HG03457 (cell line): ENCODE results near the gene CLN5.

Source experiments
- ATAC-seq: cut with Tn5 transposase; IDR thresholded peaks from one replicate; pipeline ENCODE4 v1.9.1; 2021; ENCODE audit warnings: moderate number of reproducible peaks; ENCODE audit not compliant: unreplicated experiment

The CLN5 gene

DNA sequence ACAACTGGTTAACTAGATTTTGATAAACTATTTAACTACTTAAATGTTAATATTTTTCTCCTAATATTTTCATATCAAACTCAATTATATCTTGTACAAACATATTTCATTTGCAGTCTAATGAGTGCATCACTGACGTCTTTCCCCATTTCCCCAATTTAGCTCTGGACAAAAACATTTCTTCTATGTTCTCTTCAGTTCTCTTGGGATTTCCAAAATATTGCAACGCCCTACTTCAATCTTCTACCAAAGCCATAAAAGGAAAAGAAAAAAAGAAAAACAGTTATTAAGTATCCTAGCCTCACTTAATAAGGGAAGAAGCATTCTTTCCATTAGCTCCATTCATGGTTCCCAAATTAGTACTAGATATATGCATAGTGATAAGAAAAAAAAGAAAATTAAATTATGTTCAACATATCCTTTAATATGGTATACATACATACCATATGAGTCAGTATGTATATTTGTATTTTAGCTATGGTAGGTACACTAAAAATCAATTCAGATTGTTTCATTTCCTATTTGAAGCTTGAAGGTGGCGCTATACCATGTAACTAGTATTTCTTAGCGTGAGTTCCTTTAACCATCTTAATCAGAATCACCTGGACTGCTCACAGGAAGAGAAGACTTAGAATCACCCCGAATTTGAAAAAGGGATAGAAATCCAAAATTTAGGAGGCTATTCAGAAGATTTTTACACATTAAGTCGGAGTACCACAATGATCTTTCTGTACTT is 25.2 kb downstream of the CLN5 start:
- no peak for ATAC-seq

DNA sequence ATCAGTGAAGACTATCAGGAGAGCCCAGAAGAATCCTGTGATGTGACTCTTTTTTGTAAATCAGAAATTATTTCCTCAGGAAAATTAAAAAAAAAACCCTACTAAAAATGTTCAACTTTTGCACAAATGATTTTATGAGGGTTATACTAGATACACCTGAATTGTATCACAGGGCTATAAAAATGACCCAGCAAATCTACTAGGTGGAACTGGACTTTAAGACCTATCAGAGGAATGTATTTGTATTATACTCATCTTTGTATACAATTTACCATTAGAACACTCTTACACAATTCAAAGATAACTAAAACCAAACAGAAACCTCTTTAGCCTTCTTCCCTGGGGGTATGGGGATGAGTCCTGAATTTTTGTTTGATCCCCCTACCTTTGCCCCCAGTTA is 27.9 kb downstream of the CLN5 start:
- no peak for ATAC-seq

- no peak for ATAC-seq
Observed at GRCh38 chr13:77022341-77022740, 30.5 kb downstream of the CLN5 start.

DNA sequence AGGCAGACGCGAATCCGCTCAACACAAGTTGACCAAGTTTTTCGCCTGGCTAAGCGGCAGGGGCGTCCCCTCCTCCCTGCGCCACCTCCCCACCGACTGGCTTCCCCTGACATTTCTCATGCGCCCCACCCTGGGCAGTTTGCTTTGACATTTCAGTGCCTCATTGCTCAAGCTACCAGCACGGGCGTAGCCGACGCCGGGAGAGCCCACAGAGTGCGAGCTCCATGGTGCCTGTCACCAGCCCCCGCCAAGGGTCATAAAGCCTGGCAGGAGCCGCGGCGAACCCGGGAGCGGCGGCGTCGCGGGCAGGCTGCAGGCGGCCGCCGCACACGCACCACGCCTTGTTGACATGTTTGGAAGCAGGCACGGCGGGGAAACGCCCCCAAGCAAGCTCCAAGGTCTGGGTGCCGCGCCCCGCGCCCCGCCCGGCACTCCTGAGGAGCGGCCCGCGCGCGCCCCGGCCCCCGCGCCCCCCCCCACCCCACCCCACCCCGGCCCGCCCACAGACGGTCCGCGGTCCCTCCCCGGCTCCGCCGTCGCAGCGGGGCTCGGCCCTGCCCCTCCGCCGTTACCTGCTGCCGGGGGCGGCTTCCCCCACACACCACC is 34.5 kb downstream of the CLN5 start:
- ATAC-seq, result peak; percentile 47

DNA sequence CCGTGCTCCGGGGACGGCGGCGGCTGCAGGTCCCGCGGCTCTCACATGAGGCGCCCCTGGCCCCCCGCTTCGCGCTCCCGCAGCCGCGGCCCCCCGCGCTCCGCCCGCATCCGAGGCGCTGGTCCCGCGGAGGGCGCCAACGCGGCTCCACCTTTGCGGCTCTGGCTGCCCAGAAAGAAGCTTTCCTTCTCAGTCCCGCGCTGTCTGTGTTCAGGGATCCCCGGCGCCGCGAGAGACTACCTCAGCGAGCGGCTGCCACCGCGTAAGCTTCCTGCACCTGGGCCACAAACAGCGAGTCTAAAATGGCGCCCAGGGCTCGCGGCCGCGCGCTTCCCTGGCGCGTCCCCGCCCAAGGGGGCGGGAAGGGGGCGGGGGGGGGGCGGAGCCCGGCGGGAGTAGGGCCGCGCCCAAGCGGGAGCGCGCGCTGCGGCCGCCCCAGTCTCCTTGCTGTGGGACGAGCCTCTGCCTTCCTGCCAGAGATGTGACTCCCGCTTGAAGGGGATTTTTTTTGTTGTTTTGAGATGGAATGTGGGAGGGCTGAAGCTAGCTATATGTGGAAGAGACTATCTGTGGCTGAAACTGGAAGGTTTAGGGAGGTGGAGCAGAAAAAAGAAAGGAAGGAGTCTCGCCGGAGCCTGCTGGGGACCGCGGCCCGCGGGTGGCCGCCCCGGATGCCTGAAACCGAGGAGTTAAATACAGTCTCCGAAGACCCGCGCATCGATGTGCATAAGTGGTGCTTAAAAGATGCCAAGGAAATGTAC is 35.2 kb downstream of the CLN5 start, which contains the start of gene FBXL3:
TSS of gene FBXL3 (minus strand) at position 299 of the 761 bp plus-strand sequence. CDS start 5,299 bp downstream, outside the sequence.
- ATAC-seq, result peak; percentile 44

DNA sequence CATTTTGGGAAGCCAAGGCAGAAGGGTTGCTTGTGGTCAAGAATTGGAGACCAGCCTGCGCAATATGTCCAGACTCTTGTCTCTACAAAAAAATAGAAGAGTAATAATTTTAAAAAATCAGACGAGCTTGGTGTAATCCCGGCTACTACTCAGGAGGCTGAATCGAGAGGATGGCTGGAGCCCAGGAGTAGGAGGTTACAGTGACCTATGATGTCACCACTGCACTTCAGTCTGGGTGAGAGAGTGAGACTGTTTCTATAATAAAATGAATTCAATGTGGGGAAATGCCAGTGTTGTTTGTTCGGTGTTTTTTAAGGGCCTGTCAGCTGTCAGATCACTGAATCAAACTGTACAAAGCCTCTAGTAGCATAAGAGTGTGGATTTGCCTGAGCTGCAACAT is 36.3 kb downstream of the CLN5 start:
- no peak for ATAC-seq

- ATAC-seq, result no peak
Observed at GRCh38 chr13:77029436-77029835, 37.6 kb downstream of the CLN5 start.

- ATAC-seq, result no peak
Observed at GRCh38 chr13:77031656-77032243, 39.9 kb downstream of the CLN5 start.

- no peak for ATAC-seq
Observed at GRCh38 chr13:77033717-77034302, 41.9 kb downstream of the CLN5 start.

DNA sequence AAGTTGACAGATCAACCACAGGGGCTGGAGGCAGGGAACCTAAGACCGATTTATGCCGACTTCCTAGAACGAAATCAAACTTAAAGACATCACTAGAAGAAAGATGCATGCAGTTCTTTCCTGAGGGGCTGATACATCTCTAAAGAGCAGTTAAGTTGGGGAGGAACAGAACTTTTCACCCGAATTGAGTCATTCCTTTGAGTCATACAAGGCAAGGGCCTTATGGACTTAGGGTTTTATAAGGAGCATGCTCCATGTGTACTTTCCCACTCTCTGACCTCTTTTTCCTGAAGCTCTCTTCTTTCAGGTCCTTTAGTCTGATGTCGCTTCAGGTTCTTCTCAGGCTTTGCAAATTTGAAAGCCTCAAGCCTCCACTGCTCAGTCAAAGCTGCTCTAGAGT is 43.0 kb downstream of the CLN5 start:
- ATAC-seq, result no peak

GRCh38 chr13:77036279-77036678 is 44.4 kb downstream of the CLN5 start:
- ATAC-seq, result no peak

DNA sequence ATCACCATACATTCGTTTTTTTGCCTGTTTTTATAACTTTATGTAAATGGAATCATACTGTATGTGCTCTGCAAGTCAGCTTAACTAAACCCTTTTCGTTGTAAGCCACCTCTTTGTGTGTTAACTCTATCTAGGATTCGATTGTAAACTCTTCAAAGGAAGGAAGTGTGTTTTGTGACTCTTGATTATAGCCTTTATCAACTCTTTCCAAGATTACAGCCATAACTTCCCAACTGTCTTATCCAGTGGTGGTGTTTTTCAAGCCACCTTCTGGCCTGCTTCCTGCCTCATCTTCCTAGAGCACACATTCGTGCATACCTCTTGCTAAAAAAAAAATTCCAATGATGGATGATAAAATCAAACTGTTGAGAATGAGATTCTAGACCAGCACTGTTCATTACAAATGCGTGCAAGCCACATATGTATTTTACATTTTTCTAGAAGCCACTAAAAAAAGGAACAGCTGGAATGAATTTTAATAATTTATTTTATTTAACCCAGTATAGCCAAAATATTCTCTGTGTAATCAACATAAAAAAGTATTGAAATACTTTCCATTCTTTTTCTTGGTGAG is 47.1 kb downstream of the CLN5 start:
- ATAC-seq, result no peak

- ATAC-seq, result no peak
Observed at GRCh38 chr13:77040076-77040475, 48.2 kb downstream of the CLN5 start.

- no peak for ATAC-seq
Observed at GRCh38 chr13:77040835-77041234, 49.0 kb downstream of the CLN5 start.

DNA sequence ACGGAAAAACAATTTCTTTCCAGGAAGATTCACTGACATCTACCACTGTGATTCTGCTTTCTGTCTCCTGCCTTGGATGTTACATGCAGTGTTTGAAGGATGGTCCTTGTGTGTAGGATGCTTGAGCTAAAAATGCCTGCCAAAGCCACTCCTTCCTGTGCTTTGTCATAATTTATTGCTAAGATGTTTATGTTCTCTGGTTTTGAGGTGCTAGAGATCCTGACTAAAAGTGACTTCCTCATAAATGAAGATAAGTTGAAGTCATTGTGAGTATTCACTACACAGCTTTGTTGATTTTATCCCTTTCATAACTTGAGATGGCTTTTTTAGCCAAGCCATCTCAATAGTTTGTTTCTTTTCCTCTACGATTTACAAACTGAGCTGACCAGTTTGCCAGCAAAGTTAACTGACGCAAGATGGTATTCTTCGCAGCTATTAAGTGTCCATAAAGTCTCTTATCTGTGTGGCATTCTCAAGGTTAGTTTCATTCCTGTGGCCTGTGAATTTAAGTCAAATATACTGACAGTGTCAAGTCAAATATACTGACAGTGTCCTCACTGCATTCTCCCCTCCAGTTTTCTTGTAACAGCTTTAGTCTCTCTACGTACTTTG is 50.8 kb downstream of the CLN5 start:
- ATAC-seq, result no peak

DNA sequence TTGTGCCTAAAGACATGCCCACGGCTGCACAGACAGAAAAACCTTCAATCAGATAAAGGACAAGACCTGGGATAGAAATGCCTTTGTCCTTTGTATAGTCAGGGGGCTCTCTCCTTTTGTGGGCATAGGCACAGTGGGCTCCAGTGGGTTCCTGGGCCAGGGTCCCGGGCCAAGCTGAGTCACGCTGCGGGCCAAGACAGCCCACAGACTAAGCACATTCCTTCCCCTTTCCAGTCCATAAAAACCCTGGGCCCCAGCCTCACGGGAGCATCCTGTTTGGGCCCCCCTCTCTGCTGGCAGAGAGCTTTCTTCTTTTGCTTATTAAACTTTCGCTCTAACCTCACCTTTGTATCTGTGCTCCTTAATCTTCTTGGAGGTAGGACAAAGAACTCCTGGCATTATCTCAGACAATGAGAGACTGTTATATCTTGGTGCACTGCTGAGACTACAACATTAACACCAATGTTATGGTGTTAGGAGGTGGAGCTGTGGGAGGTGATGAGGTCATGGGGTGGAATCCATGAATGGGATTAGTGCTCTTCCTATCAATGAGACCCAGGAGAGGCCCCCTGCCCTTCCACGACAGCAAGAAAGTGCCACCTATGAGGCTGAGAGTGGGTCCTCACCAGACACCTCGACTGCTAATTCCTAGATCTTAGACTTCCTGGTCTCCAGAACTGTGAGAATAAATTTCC is 55.9 kb downstream of the CLN5 start:
- no peak for ATAC-seq

DNA sequence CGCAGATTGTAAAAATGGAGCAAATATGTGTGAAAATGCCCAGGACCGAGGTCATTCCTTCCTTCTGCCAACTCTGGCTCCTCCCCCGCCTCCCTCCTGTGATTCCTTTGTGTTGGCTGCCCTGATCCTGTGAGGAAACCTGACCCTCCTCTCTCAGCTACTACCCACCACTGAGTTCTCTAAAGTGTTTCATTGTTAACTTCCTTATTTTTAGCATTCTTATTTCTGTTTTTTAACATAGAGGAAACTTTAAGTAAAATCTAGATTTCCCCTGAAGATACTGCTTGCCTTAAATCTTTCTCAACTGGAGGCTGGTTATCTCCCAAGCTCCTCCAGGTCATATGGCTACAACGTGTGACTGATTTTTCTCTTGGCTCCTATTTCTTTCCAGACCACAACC is 56.8 kb downstream of the CLN5 start:
- ATAC-seq, result no peak

DNA sequence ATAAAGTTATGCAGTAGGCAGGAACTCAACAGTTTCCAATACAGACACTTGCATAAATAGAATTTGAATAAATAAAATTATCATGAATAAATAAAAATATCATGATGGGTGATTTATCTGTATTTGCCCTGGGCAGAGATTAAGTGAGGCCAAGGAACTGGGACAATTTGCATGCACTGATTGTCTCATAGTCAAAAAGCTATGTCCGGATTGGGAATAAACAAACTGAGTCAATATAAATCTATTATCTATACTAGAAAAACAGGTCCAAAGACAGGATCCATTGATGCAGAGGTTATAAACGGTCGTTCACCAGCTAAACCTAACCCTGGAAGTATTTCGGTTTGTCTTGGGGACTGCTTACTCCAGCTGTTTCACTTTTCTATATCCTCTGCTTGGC is 61.3 kb downstream of the CLN5 start:
- no peak for ATAC-seq
